ENCODE measurements around the gene PPP6R2. TPM values are rescaled to one million over a fixed set of nuclear protein-coding genes. Genes with fewer than 3 reads are reported as not detected.

PPP6R2 gene
- total RNA-seq, 1 experiment from 2014 or later = 42.6 TPM

DNA sequence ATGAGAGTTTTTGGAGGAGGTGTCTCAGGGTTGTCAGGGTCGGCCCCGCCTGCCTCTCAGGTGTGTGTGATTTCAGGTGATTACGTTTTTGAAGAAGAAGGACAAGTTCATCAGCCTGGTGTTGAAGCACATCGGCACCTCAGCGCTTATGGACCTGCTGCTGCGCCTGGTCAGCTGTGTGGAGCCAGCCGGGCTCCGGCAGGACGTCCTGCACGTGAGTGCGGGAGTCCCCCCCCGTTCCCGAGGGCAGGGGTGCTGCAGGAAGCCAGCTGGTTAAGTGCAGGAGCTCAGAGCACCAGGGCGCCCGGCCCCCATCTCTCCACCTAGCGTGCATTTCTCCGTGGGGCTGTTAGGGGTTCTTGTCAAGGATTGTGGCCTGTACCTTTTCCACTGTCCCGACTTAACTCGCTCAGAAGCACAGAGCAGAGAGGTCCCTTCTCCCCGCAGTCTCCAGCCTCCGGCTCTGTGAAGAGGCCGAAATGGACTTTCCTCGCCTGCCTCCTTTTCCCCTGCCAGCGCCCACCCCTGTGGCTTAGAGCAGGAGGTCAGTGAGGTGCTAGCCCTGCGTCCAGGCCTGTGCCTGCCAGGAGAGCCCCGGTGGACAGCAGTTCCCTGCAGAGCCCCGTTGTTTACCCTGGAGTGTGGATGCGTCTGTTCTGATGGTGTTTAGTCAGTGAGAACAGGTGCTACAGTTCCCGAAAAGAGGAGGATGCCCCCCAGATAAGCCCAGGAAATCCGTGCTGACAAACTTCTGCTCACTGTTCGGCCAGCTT is 71.5 kb downstream of the PPP6R2 start:
- Mint-ChIP-seq H3K4me1 (no peaks in the 10 kb centered on the region), H3K36me3 (ENCODE audit: insufficient read depth in 1 of 3, low read depth in 3 of 3) (peaks cover 13 to 60% (median 50%) of the 10 kb centered on the region in 3 experiments; a peak in 6 of 7 replicates), H3K4me3 (no peak overlapping the region), H3K27me3 (ENCODE audit: low read depth) (no peaks in the 10 kb centered on the region), H3K27ac (no peak overlapping the region), H3K9me3 (no peaks in the 10 kb centered on the region)
- no peak overlapping the region for H3T11ph ChIP-seq (ENCODE audit: low read length)
- H3K9me3 ChIP-seq (ENCODE audit: control insufficient read depth, low read depth, low read length) = no peaks in the 10 kb centered on the region
- H2BK20ac ChIP-seq (ENCODE audit: low read depth, low read length, poor library complexity, severe bottlenecking) = no peak overlapping the region
- no peak overlapping the region for H3K18ac ChIP-seq (ENCODE audit: insufficient read length, low read depth, low read length)
- H2BK15ac ChIP-seq (ENCODE audit: low read depth, low read length) = no peak overlapping the region
- H2AK5ac ChIP-seq (ENCODE audit: insufficient read length, low read length) = no peak overlapping the region
- H3K79me2 ChIP-seq (ENCODE audit: insufficient read depth, low read length) = no peaks in the 10 kb centered on the region
- H2BK12ac ChIP-seq (ENCODE audit: insufficient read length, low read depth, low read length) = no peak overlapping the region
- no peak overlapping the region for H4K91ac ChIP-seq (ENCODE audit: insufficient read length, low read depth, low read length)
- no peak overlapping the region for H2AFZ ChIP-seq (ENCODE audit: low read length)
- no peak overlapping the region for H3K27ac ChIP-seq (ENCODE audit: insufficient read length, low read depth, low read length)
- H3K23me2 ChIP-seq (ENCODE audit: insufficient read length, low read depth, low read length, poor library complexity, severe bottlenecking) = no peaks in the 10 kb centered on the region
- no peak overlapping the region for H3K23ac ChIP-seq (ENCODE audit: insufficient read length, low read depth, low read length)
- no CpG with 5 or more reads among the region's 31 CpGs for WGBS (ENCODE audit: extremely low coverage, insufficient read length, low lambda C conversion rate)
- no peak overlapping the region for H3K4me2 ChIP-seq (ENCODE audit: insufficient read depth, insufficient read length, low read length)
- no peak overlapping the region for H2BK120ac ChIP-seq (ENCODE audit: low read depth, low read length, poor library complexity, severe bottlenecking)
- H4K8ac ChIP-seq (replicated peaks; ENCODE audit: insufficient read length, low read depth, low read length) = no peak overlapping the region
- H3K27me3 ChIP-seq (ENCODE audit: insufficient read depth, low read length) = no peaks in the 10 kb centered on the region
- H3K79me1 ChIP-seq (ENCODE audit: insufficient read depth, low read depth, low read length, poor library complexity, severe bottlenecking) = no peaks in the 10 kb centered on the region
- no peak overlapping the region for H2BK5ac ChIP-seq (ENCODE audit: insufficient read length, low read length)
- no peaks in the 10 kb centered on the region for H3K4me1 ChIP-seq (ENCODE audit: insufficient read depth, low read length)
- H4K5ac ChIP-seq (ENCODE audit: insufficient read length, low read depth, low read length) = no peak overlapping the region
- no peak overlapping the region for H3K14ac ChIP-seq (ENCODE audit: insufficient read depth, low read length)
- no peak overlapping the region for H3K4ac ChIP-seq (ENCODE audit: low read depth, low read length)
- no peak overlapping the region for H3K56ac ChIP-seq (ENCODE audit: insufficient read length, low read depth, low read length)
- no peaks in the 10 kb centered on the region for H4K20me1 ChIP-seq (ENCODE audit: control insufficient read depth, insufficient read depth, insufficient read length)
- DNase-seq = no peak
- TF ChIP-seq, protein P1, sequence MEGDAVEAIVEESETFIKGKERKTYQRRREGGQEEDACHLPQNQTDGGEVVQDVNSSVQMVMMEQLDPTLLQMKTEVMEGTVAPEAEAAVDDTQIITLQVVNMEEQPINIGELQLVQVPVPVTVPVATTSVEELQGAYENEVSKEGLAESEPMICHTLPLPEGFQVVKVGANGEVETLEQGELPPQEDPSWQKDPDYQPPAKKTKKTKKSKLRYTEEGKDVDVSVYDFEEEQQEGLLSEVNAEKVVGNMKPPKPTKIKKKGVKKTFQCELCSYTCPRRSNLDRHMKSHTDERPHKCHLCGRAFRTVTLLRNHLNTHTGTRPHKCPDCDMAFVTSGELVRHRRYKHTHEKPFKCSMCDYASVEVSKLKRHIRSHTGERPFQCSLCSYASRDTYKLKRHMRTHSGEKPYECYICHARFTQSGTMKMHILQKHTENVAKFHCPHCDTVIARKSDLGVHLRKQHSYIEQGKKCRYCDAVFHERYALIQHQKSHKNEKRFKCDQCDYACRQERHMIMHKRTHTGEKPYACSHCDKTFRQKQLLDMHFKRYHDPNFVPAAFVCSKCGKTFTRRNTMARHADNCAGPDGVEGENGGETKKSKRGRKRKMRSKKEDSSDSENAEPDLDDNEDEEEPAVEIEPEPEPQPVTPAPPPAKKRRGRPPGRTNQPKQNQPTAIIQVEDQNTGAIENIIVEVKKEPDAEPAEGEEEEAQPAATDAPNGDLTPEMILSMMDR (conservative IDR thresholded peaks at IDR 0.05) = no peak
- no peak overlapping the region for H3K9ac ChIP-seq (ENCODE audit: extremely low read depth, insufficient read length, low read length)

All from H9 (cell line).